Measurements from ENCODE around the gene BOD1L1.

Gene BOD1L1

GRCh38 chr4:13641084-13641483 is 13.6 kb upstream of the BOD1L1 start:
- Histone ChIP-seq H3K9ac (ENCODE audit: low read depth, low read length) (no peak overlapping the region), H3K4me1 (ENCODE audit: insufficient read depth, low read length) (peaks cover 26% of the 10 kb centered on the region), H3K9me3 (ENCODE audit: control insufficient read depth, insufficient read depth, low read length) (no peaks in the 10 kb centered on the region), H3K36me3 (ENCODE audit: insufficient read depth, low read length) (no peaks in the 10 kb centered on the region)

- Histone ChIP-seq H3K36me3 (ENCODE audit: insufficient read depth, low read length) (no peaks in the 10 kb centered on the region), H3K9ac (ENCODE audit: low read depth, low read length) (peak overlapping the region; percentile 11; the same call in 1 of the 2 replicates), H3K4me1 (ENCODE audit: insufficient read depth, low read length) (peaks cover 26% of the 10 kb centered on the region)
Measured at GRCh38 chr4:13640149-13640940, 12.8 kb upstream of the BOD1L1 start.

GRCh38 chr4:13635286-13635799 is 7.8 kb upstream of the BOD1L1 start:
- Histone ChIP-seq H3K36me3 (ENCODE audit: insufficient read depth, low read length) (no peaks in the 10 kb centered on the region), H3K4me1 (ENCODE audit: insufficient read depth, low read length) (peaks cover 2% of the 10 kb centered on the region), H3K9me3 (ENCODE audit: control insufficient read depth, insufficient read depth, low read length) (no peaks in the 10 kb centered on the region), H3K9ac (ENCODE audit: low read depth, low read length) (no peak overlapping the region)

More at GRCh38 chr4:13640149-13640940, 12.8 kb upstream of the BOD1L1 start:
- H3K9me3 ChIP-seq (ENCODE audit: control insufficient read depth, insufficient read depth, low read length): no peaks in the 10 kb centered on the region

GRCh38 chr4:13633671-13634070 is 6.1 kb upstream of the BOD1L1 start:
- Histone ChIP-seq H3K9ac (ENCODE audit: low read depth, low read length) (no peak overlapping the region), H3K4me1 (ENCODE audit: insufficient read depth, low read length) (no peaks in the 10 kb centered on the region), H3K9me3 (ENCODE audit: control insufficient read depth, insufficient read depth, low read length) (no peaks in the 10 kb centered on the region), H3K36me3 (ENCODE audit: insufficient read depth, low read length) (no peaks in the 10 kb centered on the region)

GRCh38 chr4:13627178-13627605 is 333 bp downstream of the BOD1L1 start:
- H3K9ac ChIP-seq (ENCODE audit: low read depth, low read length): peak overlapping the region; percentile 96
- no peaks in the 10 kb centered on the region for H3K36me3 ChIP-seq (ENCODE audit: insufficient read depth, low read length)
- H3K4me1 ChIP-seq (ENCODE audit: insufficient read depth, low read length): no peaks in the 10 kb centered on the region
- H3K9me3 ChIP-seq (ENCODE audit: control insufficient read depth, insufficient read depth, low read length): no peaks in the 10 kb centered on the region

GRCh38 chr4:13626492-13627177 is 890 bp downstream of the BOD1L1 start:
- Histone ChIP-seq H3K4me1 (ENCODE audit: insufficient read depth, low read length) (no peaks in the 10 kb centered on the region), H3K9me3 (ENCODE audit: control insufficient read depth, insufficient read depth, low read length) (no peaks in the 10 kb centered on the region), H3K36me3 (ENCODE audit: insufficient read depth, low read length) (no peaks in the 10 kb centered on the region), H3K9ac (ENCODE audit: low read depth, low read length) (peak overlapping the region; percentile 80)

- Histone ChIP-seq H3K36me3 (ENCODE audit: insufficient read depth, low read length) (peaks cover 10% of the 10 kb centered on the region; the same call in 1 of the 2 replicates), H3K9me3 (ENCODE audit: control insufficient read depth, insufficient read depth, low read length) (no peaks in the 10 kb centered on the region), H3K9ac (ENCODE audit: low read depth, low read length) (no peak overlapping the region), H3K4me1 (ENCODE audit: insufficient read depth, low read length) (peaks cover 5% of the 10 kb centered on the region; the same call in 1 of the 2 replicates)
Measured at GRCh38 chr4:13618212-13618806, 9.2 kb downstream of the BOD1L1 start.

GRCh38 chr4:13617801-13618200 is 9.7 kb downstream of the BOD1L1 start:
- H3K36me3 ChIP-seq (ENCODE audit: insufficient read depth, low read length): peaks cover 11% of the 10 kb centered on the region
- peaks cover 5% of the 10 kb centered on the region; the same call in 1 of the 2 replicates for H3K4me1 ChIP-seq (ENCODE audit: insufficient read depth, low read length)
- H3K9ac ChIP-seq (ENCODE audit: low read depth, low read length): no peak overlapping the region

GRCh38 chr4:13616597-13616996 is 10.9 kb downstream of the BOD1L1 start:
- Histone ChIP-seq H3K4me1 (ENCODE audit: insufficient read depth, low read length) (peaks cover 5% of the 10 kb centered on the region; the same call in 1 of the 2 replicates), H3K36me3 (ENCODE audit: insufficient read depth, low read length) (peaks cover 19% of the 10 kb centered on the region), H3K9ac (ENCODE audit: low read depth, low read length) (no peak overlapping the region), H3K9me3 (ENCODE audit: control insufficient read depth, insufficient read depth, low read length) (no peaks in the 10 kb centered on the region)

More at GRCh38 chr4:13617801-13618200, 9.7 kb downstream of the BOD1L1 start:
- no peaks in the 10 kb centered on the region for H3K9me3 ChIP-seq (ENCODE audit: control insufficient read depth, insufficient read depth, low read length)

GRCh38 chr4:13615161-13615560 is 12.4 kb downstream of the BOD1L1 start:
- no peak overlapping the region for H3K9ac ChIP-seq (ENCODE audit: low read depth, low read length)
- H3K4me1 ChIP-seq (ENCODE audit: insufficient read depth, low read length): peaks cover 5% of the 10 kb centered on the region; the same call in 1 of the 2 replicates
- H3K36me3 ChIP-seq (ENCODE audit: insufficient read depth, low read length): peaks cover 21% of the 10 kb centered on the region
- no peaks in the 10 kb centered on the region for H3K9me3 ChIP-seq (ENCODE audit: control insufficient read depth, insufficient read depth, low read length)

GRCh38 chr4:13612569-13612968 is 15.0 kb downstream of the BOD1L1 start:
- Histone ChIP-seq H3K36me3 (ENCODE audit: insufficient read depth, low read length) (peaks cover 25% of the 10 kb centered on the region), H3K9me3 (ENCODE audit: control insufficient read depth, insufficient read depth, low read length) (no peaks in the 10 kb centered on the region), H3K4me1 (ENCODE audit: insufficient read depth, low read length) (no peaks in the 10 kb centered on the region), H3K9ac (ENCODE audit: low read depth, low read length) (no peak overlapping the region)

GRCh38 chr4:13611283-13611842 is 16.2 kb downstream of the BOD1L1 start:
- Histone ChIP-seq H3K9ac (ENCODE audit: low read depth, low read length) (no peak overlapping the region), H3K4me1 (ENCODE audit: insufficient read depth, low read length) (no peaks in the 10 kb centered on the region), H3K9me3 (ENCODE audit: control insufficient read depth, insufficient read depth, low read length) (no peaks in the 10 kb centered on the region), H3K36me3 (ENCODE audit: insufficient read depth, low read length) (peaks cover 25% of the 10 kb centered on the region)

- no peaks in the 10 kb centered on the region for H3K4me1 ChIP-seq (ENCODE audit: insufficient read depth, low read length)
- peaks cover 28% of the 10 kb centered on the region for H3K36me3 ChIP-seq (ENCODE audit: insufficient read depth, low read length)
- no peaks in the 10 kb centered on the region for H3K9me3 ChIP-seq (ENCODE audit: control insufficient read depth, insufficient read depth, low read length)
- no peak overlapping the region for H3K9ac ChIP-seq (ENCODE audit: low read depth, low read length)
Measured at GRCh38 chr4:13605330-13605729, 22.2 kb downstream of the BOD1L1 start.

- Histone ChIP-seq H3K9me3 (ENCODE audit: control insufficient read depth, insufficient read depth, low read length) (no peaks in the 10 kb centered on the region), H3K36me3 (ENCODE audit: insufficient read depth, low read length) (peaks cover 19% of the 10 kb centered on the region), H3K9ac (ENCODE audit: low read depth, low read length) (no peak overlapping the region), H3K4me1 (ENCODE audit: insufficient read depth, low read length) (no peaks in the 10 kb centered on the region)
Measured at GRCh38 chr4:13601848-13602247, 25.7 kb downstream of the BOD1L1 start.

All from ES-I3 (cell line).